NB4 (cell line): ENCODE results near the gene LYAR.

Experiments used
- DNase-seq: peaks from one replicate; pipeline ENCODE4 v3.0.0; 2010; ENCODE audit warnings: low read depth
- H3K4me3 ChIP-seq: one replicate; pipeline ENCODE4 v1.5.1; 2011; ENCODE audit warnings: mild to moderate bottlenecking, low read depth, low read length, moderate library complexity
- MYC ChIP-seq: IDR thresholded peaks from 2 replicates; pipeline ENCODE4 v1.6.1; 2011; ENCODE audit warnings: low read depth, low read length
- POLR2A ChIP-seq: IDR thresholded peaks from 2 replicates; pipeline ENCODE4 v1.6.1; 2011; ENCODE audit warnings: mild to moderate bottlenecking; ENCODE audit not compliant: insufficient read length; ENCODE audit errors: extremely low read depth
- TF ChIP-seq, protein P1 (sequence below): IDR thresholded peaks from one replicate; pipeline ENCODE4 v1.5.1; 2012; ENCODE audit warnings: low read depth, low read length
- TF ChIP-seq, protein P2 (sequence below): IDR thresholded peaks from 2 replicates; pipeline ENCODE4 v1.6.1; 2011; ENCODE audit warnings: low read depth, low read length

The LYAR gene

GRCh38 chr4:4326166-4326565, 36.2 kb upstream of the LYAR start:
- no peak overlapping the region for H3K4me3 ChIP-seq
- DNase-seq: no peak
- TF ChIP-seq MYC (no peak), POLR2A (no peak)
- TF ChIP-seq, protein P1, sequence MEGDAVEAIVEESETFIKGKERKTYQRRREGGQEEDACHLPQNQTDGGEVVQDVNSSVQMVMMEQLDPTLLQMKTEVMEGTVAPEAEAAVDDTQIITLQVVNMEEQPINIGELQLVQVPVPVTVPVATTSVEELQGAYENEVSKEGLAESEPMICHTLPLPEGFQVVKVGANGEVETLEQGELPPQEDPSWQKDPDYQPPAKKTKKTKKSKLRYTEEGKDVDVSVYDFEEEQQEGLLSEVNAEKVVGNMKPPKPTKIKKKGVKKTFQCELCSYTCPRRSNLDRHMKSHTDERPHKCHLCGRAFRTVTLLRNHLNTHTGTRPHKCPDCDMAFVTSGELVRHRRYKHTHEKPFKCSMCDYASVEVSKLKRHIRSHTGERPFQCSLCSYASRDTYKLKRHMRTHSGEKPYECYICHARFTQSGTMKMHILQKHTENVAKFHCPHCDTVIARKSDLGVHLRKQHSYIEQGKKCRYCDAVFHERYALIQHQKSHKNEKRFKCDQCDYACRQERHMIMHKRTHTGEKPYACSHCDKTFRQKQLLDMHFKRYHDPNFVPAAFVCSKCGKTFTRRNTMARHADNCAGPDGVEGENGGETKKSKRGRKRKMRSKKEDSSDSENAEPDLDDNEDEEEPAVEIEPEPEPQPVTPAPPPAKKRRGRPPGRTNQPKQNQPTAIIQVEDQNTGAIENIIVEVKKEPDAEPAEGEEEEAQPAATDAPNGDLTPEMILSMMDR: no peak
- TF ChIP-seq, protein P2, sequence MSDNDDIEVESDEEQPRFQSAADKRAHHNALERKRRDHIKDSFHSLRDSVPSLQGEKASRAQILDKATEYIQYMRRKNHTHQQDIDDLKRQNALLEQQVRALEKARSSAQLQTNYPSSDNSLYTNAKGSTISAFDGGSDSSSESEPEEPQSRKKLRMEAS: no peak

- no peak overlapping the region for H3K4me3 ChIP-seq
- no peak for DNase-seq
- TF ChIP-seq, protein P2: no peak
- TF ChIP-seq, protein P1: no peak
- no peak for TF ChIP-seq POLR2A
- no peak for TF ChIP-seq MYC
Observed at GRCh38 chr4:4325321-4325720, 35.4 kb upstream of the LYAR start.

DNA sequence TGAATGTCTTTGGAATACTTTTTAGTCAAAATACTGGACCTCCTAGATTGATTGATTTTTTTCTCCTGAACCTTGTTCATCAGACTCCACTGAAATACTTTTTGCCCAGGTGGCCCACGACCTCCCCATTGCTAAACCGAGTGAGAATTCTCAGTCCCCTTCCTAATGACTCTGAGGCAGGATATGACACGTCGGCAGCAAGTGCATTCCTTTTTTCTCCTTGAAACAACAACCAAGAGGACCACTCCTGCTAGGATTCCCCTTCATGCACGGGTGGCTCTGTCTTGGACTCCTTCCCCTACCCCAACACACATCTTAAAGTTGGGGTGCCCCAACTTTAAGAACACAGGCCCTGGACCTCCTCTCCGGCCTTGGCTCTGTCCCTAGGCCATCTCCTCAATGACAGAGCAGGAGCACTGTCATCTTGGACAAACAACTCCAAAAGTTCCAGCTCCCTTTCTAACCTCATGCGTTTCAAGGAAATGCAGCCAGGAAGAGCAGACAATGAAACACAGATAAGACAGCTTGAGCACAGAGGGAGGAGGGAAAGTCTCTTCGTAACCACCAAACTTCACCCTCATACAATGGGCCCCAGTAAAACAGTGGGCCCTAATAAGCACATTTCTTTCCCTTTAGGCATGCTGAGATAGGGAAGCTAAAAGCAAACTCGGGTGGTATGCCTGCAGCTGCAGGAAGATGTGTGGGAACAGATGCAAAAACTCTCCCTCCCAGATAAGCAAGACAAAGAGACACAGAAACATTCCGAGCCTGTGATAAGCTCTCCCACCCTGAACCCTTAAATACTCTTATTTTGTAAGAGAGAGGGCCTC, 34.0 kb upstream of the LYAR start:
- no peak for DNase-seq

GRCh38 chr4:4321951-4322688, 32.2 kb upstream of the LYAR start:
- DNase-seq: no peak
- TF ChIP-seq POLR2A (no peak), MYC (no peak)
- TF ChIP-seq, protein P2: no peak
- TF ChIP-seq, protein P1: no peak
- no peak overlapping the region for H3K4me3 ChIP-seq

More for the DNA sequence above, 34.0 kb upstream of the LYAR start:
- TF ChIP-seq, protein P1: no peak
- TF ChIP-seq MYC (no peak), POLR2A (no peak)
- TF ChIP-seq, protein P2: no peak
- no peak overlapping the region for H3K4me3 ChIP-seq

DNA sequence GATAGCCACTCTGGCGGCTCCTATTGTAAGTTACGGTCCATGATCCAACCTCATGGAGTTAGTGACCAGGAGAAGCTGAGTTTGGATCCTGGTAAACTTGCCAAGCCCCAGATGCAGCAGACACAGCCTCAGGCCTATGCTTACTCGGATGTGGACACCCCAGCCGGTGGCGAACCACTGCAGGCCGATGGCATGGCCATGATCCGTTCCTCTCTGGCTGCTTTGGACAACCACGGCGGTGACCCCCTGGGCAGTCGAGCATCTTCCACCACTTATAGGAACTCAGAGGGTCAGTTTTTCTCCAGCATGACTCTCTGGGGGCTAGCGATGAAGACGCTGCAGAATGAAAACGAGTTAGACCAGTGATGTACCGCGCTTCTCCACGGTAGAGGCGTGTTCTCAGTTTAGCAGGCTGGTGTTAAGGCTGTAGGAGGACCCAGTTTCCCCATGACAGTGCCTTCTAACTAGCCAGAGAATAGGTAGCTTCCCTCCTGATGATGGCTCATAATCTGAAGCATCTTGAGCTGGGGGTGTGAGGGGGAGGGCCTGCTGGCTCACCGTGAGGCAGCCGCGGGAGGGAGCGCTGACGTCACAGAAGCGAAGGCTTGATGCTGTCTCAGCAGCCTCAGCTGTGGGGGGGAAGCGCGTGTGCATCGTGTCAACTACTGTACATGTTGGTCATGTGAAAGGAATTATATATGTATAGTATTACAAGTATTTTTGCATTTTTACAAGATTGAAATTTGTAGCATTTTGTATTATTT, 31.2 kb upstream of the LYAR start:
- no peak for DNase-seq
- no peak overlapping the region for H3K4me3 ChIP-seq
- TF ChIP-seq, protein P1: no peak
- TF ChIP-seq, protein P2: no peak
- TF ChIP-seq MYC: no peak
